OCI-LY3 (cell line): Measurements from ENCODE around the gene RBM4B.

ENCODE experiments used
- H2AFZ ChIP-seq: fragments of 200-600, 300-600 bp; shearing (Covaris generic); 2 replicates; pipeline ENCODE4 v1.6.0; 2014; ENCODE audit warnings: antibody characterized with exemption, low read depth, low read length
- H3K27ac ChIP-seq: fragments of 200-600, 300-600 bp; sonication (generic); 2 replicates; pipeline ENCODE4 v1.5.1; 2014; ENCODE audit warnings: mild to moderate bottlenecking, low read length, moderate library complexity, mixed read lengths
- H3K27me3 ChIP-seq: fragments of 200-600, 300-600 bp; sonication (generic); 2 replicates; pipeline ENCODE4 v1.6.1; 2014; ENCODE audit warnings: low read depth, low read length, mixed read lengths
- H3K36me3 ChIP-seq: fragments of 200-600, 300-600 bp; sonication (generic); replicated peaks from 2 replicates; pipeline ENCODE3; 2014; ENCODE audit warnings: low read depth, low read length, mixed read lengths
- H3K4me1 ChIP-seq: fragments of 300-600, 200-600 bp; sonication (generic); 2 replicates; pipeline ENCODE4 v1.6.1; 2014; ENCODE audit warnings: low read length, mixed read lengths
- H3K4me2 ChIP-seq: fragments of 200-600, 300-600 bp; sonication (generic); 2 replicates; pipeline ENCODE4 v1.6.1; 2014; ENCODE audit warnings: low read length, mixed read lengths
- H3K4me3 ChIP-seq: fragments of 300-600, 200-600 bp; sonication (generic); 2 replicates; pipeline ENCODE4 v1.5.1; 2014; ENCODE audit warnings: antibody characterized with exemption, mild to moderate bottlenecking, low read length, moderate library complexity
- H3K79me2 ChIP-seq: fragments of 300-600, 200-600 bp; shearing (Covaris generic); 2 replicates; pipeline ENCODE4 v1.6.1; 2014; ENCODE audit warnings: mild to moderate bottlenecking, low read length, mixed read lengths
- H3K9ac ChIP-seq: fragments of 300-600, 200-600 bp; shearing (Covaris generic); 2 replicates; pipeline ENCODE4 v1.6.0; 2014; ENCODE audit warnings: mild to moderate bottlenecking, low read length, moderate library complexity
- H3K9me3 ChIP-seq: fragments of 200-600, 300-600 bp; shearing (Covaris generic); 2 replicates; pipeline ENCODE4 v1.6.1; 2014; ENCODE audit warnings: low read length, mixed read lengths; ENCODE audit not compliant: insufficient read depth
- H4K20me1 ChIP-seq: fragments of 200-600, 300-600 bp; sonication (generic); 2 replicates; pipeline ENCODE4 v1.6.1; 2016; ENCODE audit warnings: low read length, mixed read lengths; ENCODE audit not compliant: insufficient read depth
- CTCF ChIP-seq: fragments of 200-600, 300-600 bp; sonication (generic); IDR thresholded peaks from 2 replicates; pipeline ENCODE4 v1.5.1; 2014; ENCODE audit warnings: antibody characterized with exemption, low read length, low read depth
- EZH2phosphoT487 ChIP-seq: fragments of 200-600 bp; shearing (Covaris generic); IDR thresholded peaks from 2 replicates; pipeline ENCODE4 v1.6.1; 2018; ENCODE audit warnings: antibody characterized with exemption, mixed run types, low read depth

The RBM4B gene

GRCh38 chr11:66626382-66626781 lies 51.3 kb downstream of the RBM4B start:
- Histone ChIP-seq H3K36me3 (peaks cover 84% of the 10 kb centered on the region), H4K20me1 (peaks cover 89% of the 10 kb centered on the region)
- TF ChIP-seq EZH2phosphoT487 (no peak), CTCF (no peak)

GRCh38 chr11:66625752-66626149 lies 51.9 kb downstream of the RBM4B start:
- peaks cover 95% of the 10 kb centered on the region for H4K20me1 ChIP-seq
- no peak overlapping the region for H2AFZ ChIP-seq
- H3K4me1 ChIP-seq = no peaks in the 10 kb centered on the region
- peaks cover 87% of the 10 kb centered on the region for H3K36me3 ChIP-seq
- peaks cover 100% of the 10 kb centered on the region for H3K79me2 ChIP-seq
- H3K27ac ChIP-seq = no peak overlapping the region
- H3K9me3 ChIP-seq = no peaks in the 10 kb centered on the region
- no peak overlapping the region for H3K9ac ChIP-seq
- no peak for TF ChIP-seq EZH2phosphoT487
- TF ChIP-seq CTCF = no peak
- no peak overlapping the region for H3K4me3 ChIP-seq
- no peak overlapping the region for H3K4me2 ChIP-seq
- no peaks in the 10 kb centered on the region for H3K27me3 ChIP-seq

More at GRCh38 chr11:66626382-66626781, 51.3 kb downstream of the RBM4B start:
- H3K27me3 ChIP-seq = no peaks in the 10 kb centered on the region
- no peak overlapping the region for H3K4me3 ChIP-seq
- no peak overlapping the region for H3K27ac ChIP-seq
- H3K4me1 ChIP-seq = no peaks in the 10 kb centered on the region
- peaks cover 100% of the 10 kb centered on the region for H3K79me2 ChIP-seq
- H3K9ac ChIP-seq = no peak overlapping the region
- H3K4me2 ChIP-seq = no peak overlapping the region
- H3K9me3 ChIP-seq = no peaks in the 10 kb centered on the region
- no peak overlapping the region for H2AFZ ChIP-seq

GRCh38 chr11:66625041-66625751 lies 52.5 kb downstream of the RBM4B start:
- peaks cover 100% of the 10 kb centered on the region for H3K79me2 ChIP-seq
- H2AFZ ChIP-seq = no peak overlapping the region
- no peak for TF ChIP-seq CTCF
- TF ChIP-seq EZH2phosphoT487 = no peak
- H3K9ac ChIP-seq = no peak overlapping the region
- no peak overlapping the region for H3K27ac ChIP-seq
- H3K4me3 ChIP-seq = no peak overlapping the region
- no peaks in the 10 kb centered on the region for H3K9me3 ChIP-seq
- peaks cover 98% of the 10 kb centered on the region for H4K20me1 ChIP-seq
- no peak overlapping the region for H3K4me2 ChIP-seq
- H3K27me3 ChIP-seq = no peaks in the 10 kb centered on the region
- H3K4me1 ChIP-seq = peaks cover 3% of the 10 kb centered on the region; the same call in 1 of the 2 replicates
- H3K36me3 ChIP-seq = peaks cover 85% of the 10 kb centered on the region

GRCh38 chr11:66624450-66624849 lies 53.2 kb downstream of the RBM4B start:
- Histone ChIP-seq H3K27me3 (no peaks in the 10 kb centered on the region), H3K9ac (no peak overlapping the region), H3K9me3 (no peaks in the 10 kb centered on the region), H4K20me1 (peaks cover 96% of the 10 kb centered on the region), H3K79me2 (peaks cover 100% of the 10 kb centered on the region), H3K36me3 (peaks cover 81% of the 10 kb centered on the region), H3K27ac (no peak overlapping the region), H3K4me3 (no peak overlapping the region), H2AFZ (no peak overlapping the region), H3K4me1 (peaks cover 7% of the 10 kb centered on the region; the same call in 1 of the 2 replicates), H3K4me2 (no peak overlapping the region)
- TF ChIP-seq EZH2phosphoT487 (no peak), CTCF (no peak)
